ENCODE data around the gene WNT9B.
"Not testable (repeated sequence)": the region's sequence is repeated elsewhere in the genome, so short reads cannot be mapped to it uniquely, and the experiment has no call there.

Gene WNT9B

DNA sequence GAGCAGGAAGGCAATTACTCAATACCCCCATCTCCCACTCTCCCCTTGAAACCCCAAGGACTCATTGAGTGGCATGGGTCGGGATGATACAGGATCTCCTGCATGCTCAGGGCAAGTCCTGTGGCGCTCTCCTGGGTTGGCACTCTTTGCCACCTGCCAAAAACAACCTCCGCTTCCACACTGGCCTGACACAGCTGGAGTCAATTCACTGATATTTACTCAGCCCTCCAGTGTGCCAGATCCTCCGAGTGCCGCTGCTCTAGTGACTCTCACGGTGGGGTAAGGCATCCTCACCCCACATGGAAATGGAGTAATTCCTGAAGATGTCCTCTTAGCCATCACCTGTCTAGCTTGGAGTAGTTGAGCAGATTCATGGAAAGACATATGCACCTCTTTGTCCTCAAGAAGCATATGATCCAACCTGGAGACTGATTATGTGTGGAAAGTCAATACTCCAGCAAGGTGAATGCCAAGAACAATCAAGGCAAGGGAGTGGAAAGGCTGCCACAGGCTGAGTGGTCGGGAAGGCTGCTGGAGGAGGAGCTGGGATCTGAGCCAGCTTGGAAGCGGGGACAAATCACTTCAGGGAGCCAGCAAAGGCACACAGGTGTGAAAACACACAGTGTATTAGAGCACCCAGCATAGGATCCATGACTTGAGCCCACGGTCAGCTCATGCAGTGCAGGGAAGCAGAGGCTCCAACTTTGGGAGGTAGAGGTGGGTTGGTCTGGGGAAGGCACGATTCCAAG lies 59.0 kb downstream of the WNT9B start:
- DNase-seq (ENCODE audit: low spot score): no peak

DNA sequence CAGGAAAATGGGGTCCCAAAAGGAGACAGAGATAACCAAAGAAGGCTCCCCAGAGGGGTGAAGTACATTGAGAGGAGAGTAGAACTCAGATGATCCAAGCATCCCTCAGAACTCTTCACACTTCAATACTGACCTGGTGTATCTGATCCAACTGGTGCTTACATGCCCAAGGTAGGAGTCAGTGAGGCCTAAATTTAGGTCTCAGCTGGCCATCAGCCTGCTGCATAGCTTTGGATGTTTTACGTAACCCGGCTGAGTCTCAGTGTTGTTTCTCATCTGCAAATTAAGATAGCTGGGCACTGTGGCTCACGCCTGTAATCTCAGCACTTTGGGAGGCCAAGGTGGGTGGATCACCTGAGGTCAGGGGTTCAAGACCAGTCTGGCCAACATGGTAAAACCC lies 59.9 kb downstream of the WNT9B start:
- no peak for DNase-seq (ENCODE audit: low spot score)

DNA sequence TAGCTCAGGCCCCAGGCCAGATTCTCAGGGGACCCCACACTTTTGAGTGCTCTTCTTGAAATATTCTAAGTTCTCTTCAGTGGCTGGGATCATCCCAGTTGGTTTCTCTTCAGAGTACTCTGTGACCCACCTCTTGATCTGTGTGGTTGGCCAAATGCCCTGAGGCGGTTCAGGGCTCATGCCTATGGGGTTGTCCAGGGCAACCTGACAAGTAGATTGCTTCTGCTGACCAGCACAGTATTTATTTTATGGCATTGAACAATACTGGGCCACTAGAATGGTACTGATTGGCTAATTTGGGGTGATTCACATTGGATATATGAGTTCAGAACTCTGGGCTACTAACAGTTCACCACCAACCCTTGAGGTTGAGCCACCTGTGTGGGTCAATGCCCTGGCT lies 64.2 kb downstream of the WNT9B start:
- DNase-seq (ENCODE audit: low spot score): no peak

DNA sequence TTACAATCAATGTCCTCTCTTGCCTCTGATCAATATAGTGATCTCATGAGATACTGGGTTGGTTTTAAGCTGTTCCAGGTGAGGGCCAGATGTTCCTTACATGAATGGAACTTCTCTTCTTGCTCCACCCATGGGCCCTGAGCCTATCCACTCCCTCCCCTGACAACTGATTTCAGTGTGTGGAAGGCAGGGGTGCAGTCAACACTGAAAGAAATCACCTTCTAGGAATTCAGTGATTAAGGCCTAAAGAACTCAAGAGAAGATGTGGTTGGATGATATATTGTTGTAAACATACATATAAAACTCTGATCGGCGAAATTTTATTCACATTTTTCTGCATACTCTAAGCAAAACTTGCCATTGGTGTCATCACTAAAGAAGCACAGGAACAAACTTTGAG lies 64.8 kb downstream of the WNT9B start:
- DNase-seq (ENCODE audit: low spot score): no peak

DNA sequence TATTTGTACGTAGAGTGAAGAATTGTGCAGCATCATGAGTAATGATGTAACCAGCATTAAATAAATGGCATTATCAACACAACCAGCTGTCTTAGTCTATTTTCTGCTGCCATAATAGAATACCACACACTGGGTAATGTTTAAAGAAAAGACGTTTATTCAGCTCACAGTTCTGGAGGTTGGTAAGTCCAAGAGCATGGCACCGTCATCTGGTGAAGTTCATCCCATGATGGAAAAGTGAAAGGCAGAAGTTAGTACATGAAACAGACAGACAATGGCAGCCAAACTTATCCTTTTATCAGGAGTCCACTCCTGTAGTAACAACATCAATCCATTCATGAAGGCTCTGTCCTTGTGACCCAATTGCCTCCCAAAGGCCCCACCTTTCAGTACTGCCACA lies 65.2 kb downstream of the WNT9B start:
- no peak for DNase-seq (ENCODE audit: low spot score)

DNA sequence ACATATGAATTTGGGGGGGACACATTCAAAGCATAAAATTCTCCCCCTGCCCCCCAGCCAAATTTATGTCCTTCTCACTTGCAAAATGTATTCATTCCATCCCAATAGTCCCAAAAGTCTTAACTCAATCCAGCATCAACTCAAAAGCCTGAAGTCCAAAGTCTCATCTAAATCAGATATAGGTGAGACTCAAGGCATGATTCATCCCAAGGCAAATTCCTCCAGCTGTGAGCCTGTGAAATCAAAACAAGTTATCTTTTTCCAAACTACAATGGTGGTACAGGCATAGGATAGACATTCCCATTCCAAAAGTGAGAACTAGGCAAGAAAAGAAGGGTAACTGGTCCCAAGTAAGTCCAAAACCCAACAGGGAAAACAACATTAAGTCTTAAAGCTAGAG lies 65.7 kb downstream of the WNT9B start:
- no peak for DNase-seq (ENCODE audit: low spot score)

DNA sequence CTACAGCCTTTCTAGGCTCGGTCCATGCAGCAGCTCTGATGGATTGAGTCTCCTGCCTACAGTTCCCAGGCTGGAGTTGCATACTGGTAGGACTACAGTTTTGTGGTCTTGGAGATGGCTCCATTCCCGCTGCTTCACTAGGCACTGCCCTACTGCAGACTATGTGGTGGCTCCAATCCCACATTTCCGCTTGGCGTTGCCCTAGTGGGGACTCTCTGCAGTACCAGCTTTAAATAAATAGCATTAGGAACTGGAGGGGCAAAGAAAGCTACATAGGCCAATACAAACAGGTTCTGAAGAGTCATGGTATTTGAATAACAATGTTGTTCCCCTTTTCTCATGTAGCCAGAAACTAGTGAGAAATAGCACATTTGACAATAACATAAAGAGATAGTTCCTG lies 66.1 kb downstream of the WNT9B start:
- no peak for DNase-seq (ENCODE audit: low spot score)

DNA sequence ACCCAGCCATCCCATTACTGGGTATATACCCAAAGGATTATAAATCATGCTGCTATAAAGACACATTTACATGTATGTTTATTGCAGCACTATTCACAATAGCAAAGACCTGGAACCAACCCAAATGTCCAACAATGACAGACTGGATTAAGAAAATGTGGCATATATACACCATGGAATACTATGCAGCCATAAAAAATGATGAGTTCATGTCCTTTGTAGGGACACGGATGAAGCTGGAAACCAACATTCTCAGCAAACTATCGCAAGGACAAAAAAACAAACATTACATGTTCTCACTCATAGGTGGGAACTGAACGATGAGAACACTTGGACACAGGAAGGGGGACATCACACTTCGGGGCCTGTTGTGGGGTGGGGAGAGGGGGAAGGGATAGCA lies 70.6 kb downstream of the WNT9B start:
- DNase-seq (ENCODE audit: low spot score): not testable (repeated sequence)

DNA sequence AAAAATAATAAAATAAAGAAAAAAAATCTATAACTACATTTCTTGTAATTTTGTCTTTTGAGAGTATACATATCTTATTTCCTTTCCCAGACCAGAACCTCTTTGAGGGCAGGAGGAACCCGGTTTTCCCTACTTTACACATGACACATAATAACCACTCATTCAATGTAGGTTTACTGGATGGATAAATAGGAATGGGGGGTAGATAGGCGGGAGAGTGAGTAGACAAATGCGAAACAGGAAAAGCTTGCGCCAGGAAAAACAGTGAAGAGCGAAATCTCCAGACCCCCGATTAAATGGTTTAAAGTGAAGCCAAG lies 71.1 kb downstream of the WNT9B start:
- no peak for DNase-seq (ENCODE audit: low spot score)

DNA sequence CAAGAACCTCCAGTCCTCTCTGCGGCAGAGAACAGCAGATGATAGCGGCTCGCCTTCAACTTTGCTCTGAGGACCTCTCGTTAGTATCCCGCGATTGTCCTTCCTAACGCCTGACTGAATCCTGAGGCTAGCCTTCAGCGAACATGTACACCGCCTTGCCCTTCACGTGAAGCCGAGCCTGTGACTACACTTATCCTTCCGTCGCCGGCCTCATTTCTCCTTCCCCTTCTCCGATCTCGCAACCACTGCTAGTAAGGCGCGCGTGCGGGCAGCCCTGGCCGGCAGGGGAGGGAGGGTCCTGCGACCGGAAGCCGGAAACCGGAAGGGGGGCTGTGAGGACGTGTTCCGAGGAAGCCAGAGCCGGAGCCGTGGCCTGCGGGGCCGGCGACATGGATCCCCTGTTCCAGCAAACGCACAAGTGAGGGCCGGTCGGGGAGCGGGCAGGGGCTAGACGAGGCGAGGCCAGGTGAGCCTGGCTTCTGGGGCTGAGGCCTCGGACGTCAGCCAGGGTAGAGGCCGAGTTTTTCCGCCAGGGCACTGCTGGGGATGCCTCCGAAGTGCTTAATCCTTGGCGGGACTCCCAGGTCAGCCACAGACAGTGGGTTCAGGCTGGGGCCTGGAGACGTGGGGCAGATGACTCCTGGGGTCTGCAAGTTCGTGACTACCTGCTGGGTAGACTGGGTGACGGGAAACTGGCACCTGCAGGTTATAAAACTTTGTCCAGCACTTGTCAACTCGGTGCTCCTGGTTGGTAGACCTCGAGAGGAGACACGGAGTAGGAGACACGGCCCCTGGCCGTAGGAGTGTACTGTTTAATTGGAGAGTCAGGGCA lies 71.6 kb downstream of the WNT9B start, which contains the start of gene GOSR2:
TSS of gene GOSR2 (plus strand) at position 357 of the 832 bp plus-strand sequence. CDS start at position 390, 33 bp downstream.
- DNase-seq (ENCODE audit: low spot score): peak; percentile 92

DNA sequence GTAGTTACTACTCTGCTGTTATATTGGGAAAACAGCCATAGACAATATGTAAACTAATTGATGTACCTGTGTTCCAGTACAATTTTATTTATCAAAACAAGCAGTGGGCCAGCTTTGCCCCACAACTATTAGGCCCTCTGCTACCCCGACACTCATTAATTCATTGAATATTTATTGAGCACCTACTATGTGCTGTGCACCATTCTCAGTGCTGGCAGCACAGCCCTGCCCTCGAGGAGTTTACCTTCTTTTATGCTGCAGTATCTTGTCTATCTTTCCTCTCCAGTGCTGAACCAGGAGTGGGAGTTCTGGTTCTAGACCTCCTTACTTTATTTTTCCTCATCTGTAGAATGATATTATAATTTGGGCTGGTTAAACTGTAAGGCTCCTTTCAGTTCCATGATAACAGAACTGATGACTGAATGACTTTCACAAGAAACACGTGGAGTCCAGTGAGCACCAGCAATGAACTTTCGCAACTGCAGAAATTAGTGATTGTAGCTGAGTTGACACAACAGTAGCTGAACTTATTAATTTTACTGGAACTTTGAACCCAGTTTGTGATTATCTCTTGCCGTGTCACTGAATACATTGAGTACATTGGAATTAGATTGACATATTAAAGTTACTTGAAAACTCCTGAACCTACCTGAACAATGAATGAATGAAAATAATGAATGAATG lies 73.9 kb downstream of the WNT9B start:
- no peak for DNase-seq (ENCODE audit: low spot score)

DNA sequence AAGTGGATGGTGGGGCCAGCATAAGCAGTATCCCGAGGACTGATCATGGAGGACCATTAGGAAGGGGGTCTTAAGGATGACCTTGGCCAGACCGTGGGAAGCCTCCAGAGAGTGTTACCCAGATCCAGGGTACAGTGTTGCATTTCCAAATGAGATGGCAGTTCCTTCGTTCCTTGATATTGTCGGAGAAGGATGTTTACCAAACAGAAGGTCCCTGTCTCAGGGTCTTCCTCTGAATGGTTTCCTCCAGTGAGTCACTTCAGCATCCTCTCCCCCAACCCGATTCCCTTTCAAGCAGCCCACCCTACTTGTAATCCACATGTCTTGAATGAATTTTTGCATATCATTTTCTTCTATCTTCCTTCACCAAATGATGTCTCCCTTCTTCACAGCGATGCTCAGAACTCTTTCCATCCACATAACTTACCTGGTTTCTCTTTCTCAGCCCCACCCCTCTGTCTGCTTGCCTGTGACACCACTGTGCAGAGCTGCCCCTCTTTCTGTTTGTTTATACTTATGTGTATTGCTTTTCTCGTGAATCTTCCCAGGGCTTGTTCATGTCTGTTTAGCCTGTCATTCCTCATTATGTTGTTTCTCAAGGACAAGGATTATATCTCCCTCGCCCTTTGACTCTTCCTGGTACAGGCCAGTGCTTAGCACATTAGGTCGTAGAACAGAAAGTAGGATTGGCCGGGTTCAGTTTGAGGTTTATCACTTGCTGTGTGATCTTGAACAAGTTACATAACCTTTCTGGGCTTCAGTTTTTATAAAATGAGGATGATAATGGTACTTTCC lies 77.3 kb downstream of the WNT9B start:
- DNase-seq (ENCODE audit: low spot score): no peak

DNA sequence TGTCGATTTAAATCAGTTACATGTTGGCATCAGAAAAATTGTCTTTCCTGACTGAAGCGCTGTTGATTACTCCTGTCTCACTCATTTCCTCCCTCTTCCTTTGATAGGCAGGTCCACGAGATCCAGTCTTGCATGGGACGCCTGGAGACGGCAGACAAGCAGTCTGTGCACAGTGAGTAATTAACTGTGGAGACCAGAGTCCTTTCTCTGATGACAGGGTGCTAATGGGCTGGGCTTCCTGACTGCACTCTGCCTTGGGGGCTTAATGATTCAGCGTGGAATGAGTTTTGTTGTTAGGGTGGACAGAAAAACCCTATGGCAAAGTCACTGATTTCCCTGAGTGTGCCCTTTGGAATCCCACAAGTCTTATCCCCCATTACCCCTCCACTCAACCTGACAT lies 78.0 kb downstream of the WNT9B start:
- no peak for DNase-seq (ENCODE audit: low spot score)

DNA sequence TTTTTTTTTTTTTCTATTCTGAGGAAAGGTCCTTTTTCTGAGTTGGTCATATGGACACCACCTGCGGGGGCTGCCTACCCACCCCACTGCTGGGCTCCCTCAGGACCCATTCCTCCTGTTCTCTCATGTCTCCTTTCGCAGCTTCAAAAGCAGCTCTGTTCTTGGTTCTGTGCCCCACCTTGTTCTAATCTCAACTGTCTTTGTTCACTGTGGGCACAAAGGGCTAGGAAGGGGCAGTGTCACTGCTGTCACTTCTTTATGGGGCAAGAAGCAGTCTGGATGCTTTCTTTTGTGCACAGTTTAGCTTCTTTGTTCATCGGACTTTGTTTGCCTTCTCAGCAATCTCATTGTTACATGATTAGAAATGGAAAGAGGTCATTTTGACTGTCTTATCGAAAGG lies 78.7 kb downstream of the WNT9B start:
- no peak for DNase-seq (ENCODE audit: low spot score)

DNA sequence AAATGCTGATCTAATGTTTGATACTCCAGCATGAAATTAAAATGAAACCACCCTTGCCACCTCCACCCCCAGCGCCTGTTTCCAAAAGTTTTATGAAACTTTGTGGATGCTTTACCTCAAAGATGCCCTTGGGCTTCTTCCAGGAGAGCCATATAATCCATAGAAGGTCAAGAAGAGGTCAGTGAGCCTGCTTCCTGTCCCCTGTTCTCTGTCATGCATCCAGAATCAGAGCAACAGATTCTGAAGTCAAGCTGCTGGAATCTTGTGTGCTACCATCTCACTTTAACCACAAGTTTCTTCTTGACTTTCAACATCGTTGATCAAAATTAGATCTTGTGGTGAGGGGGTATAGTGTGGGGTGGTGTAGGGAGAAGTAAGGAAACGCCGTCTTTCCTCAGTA lies 80.2 kb downstream of the WNT9B start:
- DNase-seq (ENCODE audit: low spot score): no peak

DNA sequence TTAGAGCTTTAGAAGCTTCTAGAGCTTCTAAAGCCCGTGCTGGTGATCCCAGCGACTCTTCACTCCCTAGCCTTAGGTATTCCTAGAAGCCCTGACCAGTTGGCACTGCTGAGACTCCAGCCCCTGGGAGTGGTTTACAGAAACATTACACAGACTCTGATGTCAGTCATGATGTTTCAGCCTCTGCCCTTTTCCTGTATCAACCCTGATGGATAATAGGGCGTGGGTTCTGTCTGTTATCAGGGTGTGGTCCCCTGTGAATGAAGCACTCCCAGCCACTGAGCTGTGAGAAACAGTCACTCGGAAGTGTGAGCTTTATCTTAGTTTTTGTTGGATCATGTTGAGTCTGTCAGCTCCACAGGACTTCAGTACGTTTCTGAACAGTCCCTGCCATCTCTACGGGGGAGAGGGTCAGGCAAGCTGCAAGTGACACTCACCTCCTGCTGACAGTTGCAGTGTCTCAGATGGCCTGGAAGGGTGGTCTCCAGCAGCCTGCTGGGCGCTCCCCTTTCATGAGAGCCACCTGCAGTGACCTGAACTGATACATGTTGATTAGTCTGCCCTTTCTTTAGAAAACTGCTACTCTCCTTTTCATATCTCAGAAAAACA lies 84.4 kb downstream of the WNT9B start:
- no peak for DNase-seq (ENCODE audit: low spot score)

Measured in LoVo (cell line).